B cell (primary cell): ENCODE results near the gene SLC30A1. TPM values are rescaled to one million over a fixed set of nuclear protein-coding genes. Genes with fewer than 3 reads are reported as not detected.

Source experiments
- ATAC-seq: fragments of 200-7000 bp; cut with Tn5 transposase; one replicate; pipeline ENCODE4 v1.10.0; 2021; ENCODE audit warnings: low read depth, mild to moderate bottlenecking, moderate number of reproducible peaks, moderate library complexity
- CTCF ChIA-PET: fragments of 350-600 bp; sonication (Branson Sonifier 250); formaldehyde crosslinking; loops from one replicate; lab custom pipeline; 2021; ENCODE audit warnings: antibody characterized with exemption, inconsistent platforms; lab: Charles Lee
- POLR2A ChIA-PET: fragments of 350-600 bp; sonication (Branson Sonifier 250); formaldehyde crosslinking; loops from one replicate; lab custom pipeline; 2021; ENCODE audit warnings: antibody characterized with exemption; lab: Charles Lee
- DNase-seq: peaks from one replicate; pipeline ENCODE4 v3.0.0; 2013
- H2AFZ ChIP-seq: 2 replicates; pipeline ENCODE4 v1.6.1; 2012; ENCODE audit warnings: mild to moderate bottlenecking, low read depth, low read length; ENCODE audit not compliant: insufficient read depth, poor library complexity, severe bottlenecking
- H3K27ac ChIP-seq, 2 donors: 1 replicate in 1 of 2; 2 replicates in 1 of 2; pipeline ENCODE4 v1.5.1; 2012 to 2013; ENCODE audit warnings: low read length in 2 of 2, mild to moderate bottlenecking in 2 of 2, moderate library complexity in 1 of 2
- H3K27me3 ChIP-seq, 4 experiments: fragments of 200-600 bp in 1 of 4; sonication (generic) in 1 of 4; replicated peaks in 1 of 4; 1 replicate in 2 of 4; 2 replicates in 2 of 4; pipeline versions ENCODE4 v1.6.1 to v1.7.0; 2013 to 2016; ENCODE audit warnings: low read length in 3 of 4, mild to moderate bottlenecking in 2 of 4, mixed read lengths in 1 of 4, moderate library complexity in 1 of 4; ENCODE audit not compliant: insufficient read depth in 4 of 4, control insufficient read depth in 3 of 4; ENCODE audit errors: control extremely low read depth in 1 of 4
- H3K36me3 ChIP-seq, 2 experiments: replicated peaks in 1 of 2; 1 replicate in 1 of 2; 2 replicates in 1 of 2; pipeline versions ENCODE4 v1.6.1 to v1.7.1; 2013; ENCODE audit warnings: low read length in 1 of 2; ENCODE audit not compliant: insufficient read depth in 2 of 2, control insufficient read depth in 1 of 2; ENCODE audit errors: control extremely low read depth in 1 of 2, extremely low read depth in 1 of 2
- H3K4me1 ChIP-seq, 2 donors: fragments of 200-600 bp in 1 of 2; sonication (generic) in 1 of 2; 1 replicate in 1 of 2; 2 replicates in 1 of 2; pipeline versions ENCODE4 v1.5.1 to v1.6.1; 2013 to 2017; ENCODE audit warnings: low read length in 2 of 2; ENCODE audit not compliant: control insufficient read depth in 2 of 2, insufficient read depth in 2 of 2
- H3K4me2 ChIP-seq: replicated peaks from 2 replicates; pipeline ENCODE3; 2012; ENCODE audit warnings: mild to moderate bottlenecking, low read depth, low read length; ENCODE audit not compliant: poor library complexity, severe bottlenecking
- H3K4me3 ChIP-seq, 5 experiments: fragments of 200-600 bp in 1 of 5; sonication (generic) in 1 of 5; 1 replicate in 3 of 5; 2 replicates in 2 of 5; pipeline versions ENCODE4 v1.5.1 to v1.7.0; 2011 to 2016; ENCODE audit warnings: low read length in 4 of 5, mild to moderate bottlenecking in 4 of 5, low read depth in 2 of 5, control low read depth in 1 of 5, moderate library complexity in 1 of 5; ENCODE audit not compliant: insufficient read depth in 1 of 5; ENCODE audit errors: control extremely low read depth in 1 of 5, extremely low read depth in 1 of 5
- H3K79me2 ChIP-seq: fragments of 200-600 bp; sonication (generic); one replicate; pipeline ENCODE4 v1.6.0; 2016; ENCODE audit warnings: low read length; ENCODE audit not compliant: control insufficient read depth, insufficient read depth
- H3K9ac ChIP-seq: fragments of 200-600 bp; sonication (generic); 2 replicates; pipeline ENCODE4 v1.6.1; 2017; ENCODE audit warnings: mild to moderate bottlenecking, low read length, moderate library complexity
- H3K9me3 ChIP-seq, 3 donors: one replicate each; pipeline versions ENCODE4 v1.6.1 to v1.7.1; 2013; ENCODE audit warnings: low read length in 2 of 3; ENCODE audit not compliant: control insufficient read depth in 2 of 3, insufficient read depth in 1 of 3; ENCODE audit errors: control extremely low read depth in 1 of 3
- H4K20me1 ChIP-seq: 2 replicates; pipeline ENCODE4 v1.6.0; 2012; ENCODE audit warnings: mild to moderate bottlenecking, low read length; ENCODE audit not compliant: insufficient read depth, control insufficient read depth, poor library complexity, severe bottlenecking
- H3K27ac Mint-ChIP-seq: one replicate; pipeline ENCODE4 v1.8.0; 2021; ENCODE audit warnings: mixed read lengths
- H3K27me3 Mint-ChIP-seq: one replicate; pipeline ENCODE4 v1.8.0; 2021; ENCODE audit warnings: mixed read lengths
- H3K4me1 Mint-ChIP-seq: one replicate; pipeline ENCODE4 v1.8.0; 2021; ENCODE audit warnings: mixed read lengths
- H3K4me3 Mint-ChIP-seq: one replicate; pipeline ENCODE4 v1.8.0; 2021; ENCODE audit warnings: mixed read lengths
- H3K9me3 Mint-ChIP-seq: one replicate; pipeline ENCODE4 v1.8.0; 2022; ENCODE audit warnings: mixed read lengths; ENCODE audit not compliant: insufficient read depth
- CTCF ChIP-seq: fragments of 200-600 bp; IDR thresholded peaks from one replicate; pipeline ENCODE4 v1.8.0; 2022; ENCODE audit warnings: antibody characterized with exemption, mild to moderate bottlenecking
- EZH2 ChIP-seq: IDR thresholded peaks from 2 replicates; pipeline ENCODE4 v1.6.1; 2012; ENCODE audit warnings: borderline replicate concordance, low read depth, mild to moderate bottlenecking, moderate library complexity, low read length; ENCODE audit not compliant: insufficient read depth, poor library complexity, severe bottlenecking
- WGBS: methylation state at CpG from one replicate; pipeline ENCODE4 v1.1.5; 2013; ENCODE audit warnings: missing lambda C conversion rate; ENCODE audit not compliant: insufficient coverage; 5-methylcytosine and 5-hydroxymethylcytosine counted together
- intact Hi-C: fragments of 100-400 bp; cut with micrococcal nuclease; formaldehyde crosslinking; loops from one replicate; pipeline ENCODE4 v1.10.0; 2022
- polyA plus RNA-seq: library from polyadenylated mRNA; depleted of rRNA; stranded (reverse); fragments of >200 nt; gene quantifications from 2 replicates; pipeline ENCODE4 v1.2.3, GENCODE V29; 2012
- total RNA-seq, 2 donors: library from RNA; stranded (reverse); fragments of 120-200 nt in 1 of 2; gene quantifications; 1 replicate in 1 of 2; 2 replicates in 1 of 2; pipeline versions ENCODE4 v1.2.3 to v1.2.4, GENCODE V29; 2013 to 2022

Gene SLC30A1
- total and polyA plus RNA-seq, 2 donors (not counting 1 experiment from before 2014, with no cell fraction given), result 1.7 to 12.2 TPM

DNA sequence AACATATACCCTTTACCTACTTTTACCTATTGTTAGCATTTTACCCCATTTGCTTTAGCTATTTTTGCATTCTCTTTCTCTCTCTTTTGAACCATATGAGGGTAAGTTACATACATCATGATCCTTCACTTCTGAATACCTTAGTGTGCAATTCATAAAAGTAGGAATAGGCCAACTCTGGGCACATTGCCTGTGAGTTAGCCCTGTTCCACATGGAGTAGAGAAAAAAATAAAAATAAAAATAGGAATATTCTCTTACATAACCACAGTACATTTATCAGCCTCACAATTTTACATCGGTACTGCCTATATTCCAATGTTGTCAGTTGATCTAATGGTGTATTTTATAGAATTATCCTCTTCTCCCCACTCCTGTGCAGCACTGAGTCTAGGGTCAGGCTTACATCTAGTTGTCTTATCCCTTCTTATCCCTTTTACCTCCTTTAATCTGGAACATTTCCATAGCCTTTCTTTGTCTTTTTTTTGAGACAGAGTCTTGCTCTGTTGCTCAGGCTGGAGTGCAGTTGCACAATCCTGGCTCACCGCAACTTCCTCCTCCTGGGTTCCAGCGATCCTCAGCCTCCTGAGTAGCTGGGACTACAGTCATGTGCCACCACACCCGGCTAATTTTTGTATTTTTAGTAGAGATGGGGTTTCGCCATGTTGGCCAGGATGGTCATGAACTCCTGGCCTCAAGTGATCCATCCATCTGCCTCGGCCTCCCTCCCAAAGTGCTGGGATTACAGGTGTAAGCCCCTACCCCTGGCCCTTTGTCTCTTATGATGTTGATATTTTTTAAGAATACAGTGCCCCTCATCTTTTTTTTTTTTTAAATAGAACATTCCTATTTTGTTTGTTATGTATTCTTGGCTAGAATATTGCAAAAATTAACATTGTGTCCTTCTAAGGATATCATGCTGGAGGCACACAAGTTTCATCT is 11.1 kb upstream of the SLC30A1 start:
- Mint-ChIP-seq H3K27ac (no peak overlapping the region), H3K27me3 (peaks cover 17% of the 10 kb centered on the region), H3K4me1 (peaks cover 8% of the 10 kb centered on the region), H3K9me3 (no peaks in the 10 kb centered on the region), H3K4me3 (no peak overlapping the region)
- Histone ChIP-seq H3K79me2 (no peaks in the 10 kb centered on the region), H3K27me3 (no peaks in the 10 kb centered on the region), H3K36me3 (no peaks in the 10 kb centered on the region), H3K9ac (no peak overlapping the region), H3K27ac (no peak overlapping the region), H2AFZ (no peak overlapping the region), H3K4me2 (no peak overlapping the region), H3K4me1 (peaks cover 7 to 11% of the 10 kb centered on the region in 2 donors), H4K20me1 (no peaks in the 10 kb centered on the region), H3K4me3 (no peak overlapping the region), H3K9me3 (no peaks in the 10 kb centered on the region)
- intact Hi-C loops, result no loop called here
- ChIA-PET POLR2A (no interaction called here), CTCF (interaction anchor here (1.2 kb wide), 1 partner anchor 10 kb away, joined by 3 read pairs; no protein-coding TSS in a partner anchor)
- ATAC-seq, result no peak
- DNase-seq, result peak; percentile 21
- TF ChIP-seq EZH2 (no peak), CTCF (no peak)
- no CpG with 5 or more reads among the region's 6 CpGs for WGBS

DNA sequence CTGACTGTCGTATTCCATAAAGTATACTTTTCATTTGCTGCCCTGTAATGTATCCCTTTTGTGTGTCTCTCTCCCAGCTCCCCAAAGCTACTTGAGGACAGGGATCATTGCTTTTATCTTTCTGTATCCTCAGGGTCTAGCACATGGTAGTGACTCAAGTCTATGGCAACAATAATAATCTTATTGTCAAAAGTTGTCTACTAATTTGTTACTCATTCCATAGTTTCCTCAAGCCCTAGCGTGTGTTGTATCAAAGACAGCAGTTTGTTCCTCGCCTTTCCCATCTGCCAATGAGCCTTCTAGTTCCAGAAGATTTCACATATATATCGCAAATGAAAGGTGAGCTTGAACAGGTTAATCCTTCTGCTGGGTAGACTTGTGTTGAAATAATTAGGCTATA is 9.8 kb upstream of the SLC30A1 start:
- H3K9me3 Mint-ChIP-seq, result no peaks in the 10 kb centered on the region
- H3K27ac ChIP-seq, result no peak overlapping the region
- no peaks in the 10 kb centered on the region for H3K79me2 ChIP-seq
- 86% methylated on average over 1 of the region's 4 CpGs for WGBS
- ChIA-PET POLR2A (interaction anchor here (0.6 kb wide), 1 partner anchor 36 kb away, joined by 3 read pairs; no protein-coding TSS in a partner anchor), CTCF (interaction anchor here (1.2 kb wide), 1 partner anchor 8 kb away, joined by 3 read pairs; no protein-coding TSS in a partner anchor)
- H3K27ac Mint-ChIP-seq, result no peak overlapping the region
- no peaks in the 10 kb centered on the region for H4K20me1 ChIP-seq
- H3K4me3 ChIP-seq, result no peak overlapping the region
- H3K4me2 ChIP-seq, result no peak overlapping the region
- intact Hi-C loops, result no loop called here
- ATAC-seq (no peak), DNase-seq (no peak)
- H3K27me3 Mint-ChIP-seq, result peaks cover 14% of the 10 kb centered on the region
- H3K4me1 Mint-ChIP-seq, result peaks cover 8% of the 10 kb centered on the region
- H3K36me3 ChIP-seq, result no peaks in the 10 kb centered on the region
- peaks cover 7 to 11% of the 10 kb centered on the region in 2 donors for H3K4me1 ChIP-seq
- no peak overlapping the region for H3K9ac ChIP-seq
- H2AFZ ChIP-seq, result no peak overlapping the region
- no peak for TF ChIP-seq CTCF
- no peak for TF ChIP-seq EZH2
- H3K9me3 ChIP-seq, result no peaks in the 10 kb centered on the region
- no peak overlapping the region for H3K4me3 Mint-ChIP-seq
- no peaks in the 10 kb centered on the region for H3K27me3 ChIP-seq
